CD4-positive, alpha-beta T cell treated with Interleukin-1 beta for 1 hour (primary cell): ENCODE results near the gene TATDN2.
"Not testable (repeated sequence)": the region's sequence is repeated elsewhere in the genome, so short reads cannot be mapped to it uniquely, and the experiment has no call there.

ENCODE experiments used
- DNase-seq, 2 donors: peaks; one replicate each; pipeline ENCODE4 v3.0.0-alpha.2; 2020 to 2022

The TATDN2 gene

DNA sequence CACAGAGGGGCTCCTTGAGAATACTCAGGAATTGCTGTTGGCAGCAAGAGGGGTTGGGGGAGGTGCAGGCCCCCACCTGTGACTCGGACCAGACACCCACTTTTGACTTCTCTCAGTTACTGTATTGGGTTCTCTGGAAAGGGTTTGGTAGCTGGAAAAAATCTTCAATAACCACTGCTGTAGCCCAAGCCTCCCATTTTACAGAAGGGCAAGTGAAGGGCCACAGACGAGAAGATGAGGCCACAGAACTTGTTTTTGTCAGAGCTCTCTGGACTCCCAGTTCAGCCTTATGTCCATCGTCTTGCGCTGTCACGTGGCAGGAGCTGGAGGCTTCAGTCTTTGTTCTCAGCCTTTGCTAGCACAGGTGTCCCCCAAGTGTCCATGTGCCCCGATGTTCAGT, 12.7 kb upstream of the TATDN2 start:
- DNase-seq: no peak

DNA sequence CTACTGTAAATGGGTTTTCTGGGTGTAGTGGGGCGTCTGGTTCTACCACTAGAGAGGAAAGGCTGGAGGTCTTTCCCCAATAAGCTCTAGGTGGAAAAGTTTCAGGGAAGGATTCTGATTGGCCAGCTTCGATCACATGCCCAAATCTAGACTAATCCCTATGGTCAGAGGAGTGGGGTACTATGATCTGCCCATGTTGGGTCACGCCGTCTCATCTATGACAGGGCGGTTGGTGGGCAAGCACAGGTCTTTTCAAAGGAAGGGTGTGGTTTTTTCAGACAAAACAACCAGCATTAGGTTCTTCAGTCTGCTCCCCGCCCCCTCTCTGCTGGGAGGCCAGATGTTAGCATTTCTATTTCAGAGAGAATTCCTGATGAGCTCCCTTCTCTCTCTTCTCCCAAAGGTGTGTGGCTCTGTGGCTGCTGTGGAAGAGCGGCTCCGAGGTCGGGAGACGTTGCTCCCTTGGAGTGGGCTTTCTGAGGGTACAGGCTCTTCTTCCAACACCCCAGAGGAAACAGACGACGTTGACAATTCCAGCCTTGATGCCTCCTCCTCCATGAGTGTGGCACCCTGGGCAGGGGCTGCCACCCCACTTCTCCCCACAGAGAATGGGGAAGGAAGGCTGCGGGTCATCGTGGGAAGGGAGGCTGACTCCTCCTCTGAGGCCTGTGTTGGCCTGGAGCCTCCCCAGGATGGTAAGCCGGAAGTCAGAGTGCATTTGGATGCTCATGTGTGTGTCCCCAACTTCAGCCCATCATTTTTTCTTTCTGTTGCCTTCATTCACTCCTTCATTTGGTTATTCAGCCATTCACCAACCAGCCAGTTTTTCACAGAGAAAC, 9.7 kb upstream of the TATDN2 start:
- DNase-seq: peak; percentile 42 to 47

GRCh38 chr3:10240799-10241198, 7.5 kb upstream of the TATDN2 start:
- no peak for DNase-seq

- DNase-seq: peak; percentile 66 to 74
Measured at GRCh38 chr3:10242182-10243065, 5.8 kb upstream of the TATDN2 start.

- DNase-seq: no peak
Measured at GRCh38 chr3:10244009-10244408, 4.2 kb upstream of the TATDN2 start.

- no peak for DNase-seq
Measured at GRCh38 chr3:10245081-10245712, 3.1 kb upstream of the TATDN2 start.

DNA sequence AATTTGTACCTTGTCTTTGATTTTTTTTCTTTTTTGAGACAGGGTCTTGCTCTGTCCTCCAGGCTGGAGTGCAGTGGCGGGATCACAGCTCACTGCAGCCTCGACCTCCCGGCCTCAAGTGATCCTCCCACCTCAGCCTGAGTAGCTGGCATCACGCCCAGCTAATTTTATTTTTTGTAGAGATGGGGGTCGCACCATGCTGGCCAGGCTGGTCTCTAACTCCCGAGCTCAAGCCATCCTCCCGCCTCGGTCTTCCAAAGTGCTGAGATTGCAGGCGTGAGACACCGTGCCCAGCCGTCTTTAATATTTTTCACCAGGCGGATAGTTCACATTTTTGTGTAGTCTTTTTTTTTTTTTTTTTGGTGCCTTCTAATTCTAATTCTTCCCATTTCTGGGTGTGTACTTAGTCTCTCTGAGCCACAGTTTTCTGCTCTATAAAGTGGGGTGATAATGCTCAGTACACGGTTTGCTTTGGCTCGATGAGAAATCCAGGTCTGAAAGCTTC, 528 bp upstream of the TATDN2 start:
- DNase-seq: no peak

DNA sequence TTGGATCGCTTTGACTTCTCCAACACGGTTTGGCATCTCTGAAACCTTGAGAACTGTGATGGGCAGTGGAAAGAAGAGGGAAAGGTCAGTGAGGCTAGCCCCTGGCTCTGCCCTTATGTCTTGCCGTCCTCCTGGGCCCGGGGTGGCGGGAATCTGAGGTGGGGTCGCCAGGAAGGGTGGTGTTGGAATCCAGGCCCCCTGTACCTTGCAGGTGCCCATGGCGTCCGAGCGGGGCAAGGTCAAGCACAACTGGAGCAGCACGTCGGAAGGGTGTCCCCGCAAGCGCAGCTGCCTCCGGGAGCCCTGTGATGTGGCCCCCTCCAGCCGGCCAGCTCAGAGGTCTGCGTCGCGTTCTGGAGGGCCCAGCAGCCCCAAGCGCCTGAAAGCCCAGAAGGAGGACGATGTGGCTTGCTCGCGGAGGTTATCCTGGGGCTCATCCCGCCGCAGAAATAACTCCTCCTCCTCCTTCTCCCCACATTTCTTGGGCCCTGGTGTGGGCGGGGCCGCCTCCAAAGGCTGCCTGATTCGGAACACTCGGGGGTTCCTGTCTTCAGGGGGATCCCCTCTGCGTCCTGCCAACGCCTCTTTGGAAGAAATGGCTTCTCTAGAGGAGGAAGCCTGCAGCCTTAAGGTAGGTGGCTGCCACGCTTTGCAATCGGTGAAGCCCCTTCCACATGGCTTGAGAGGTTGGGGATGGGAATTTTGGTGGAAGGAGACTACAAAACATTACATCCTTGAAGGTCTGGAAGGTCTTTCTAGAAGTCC, 907 bp downstream of the TATDN2 start:
- peak; percentile 41 to 60 for DNase-seq

DNA sequence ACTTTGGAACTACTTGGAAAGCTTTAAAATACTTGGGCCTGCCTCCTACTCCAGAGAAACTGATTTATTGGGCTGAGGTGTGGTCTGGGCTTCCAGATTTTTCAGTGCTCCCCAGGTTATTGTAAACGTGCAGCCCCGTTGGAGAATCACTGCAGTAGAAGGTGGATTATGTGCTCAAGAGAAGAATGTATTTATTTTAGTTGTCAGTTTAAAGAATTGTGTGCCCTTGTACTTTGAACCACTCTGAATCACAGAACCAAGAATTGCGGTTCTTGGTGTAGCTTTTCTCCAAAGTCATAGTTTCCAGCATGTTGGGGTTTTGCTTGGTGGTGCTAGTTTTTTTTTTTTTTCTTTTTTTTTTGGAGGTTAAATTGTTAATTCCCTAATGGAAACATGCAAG, 1.6 kb downstream of the TATDN2 start:
- DNase-seq: no peak

GRCh38 chr3:10251006-10251405, 2.7 kb downstream of the TATDN2 start:
- DNase-seq: no peak

GRCh38 chr3:10253731-10254130, 5.5 kb downstream of the TATDN2 start:
- no peak for DNase-seq

DNA sequence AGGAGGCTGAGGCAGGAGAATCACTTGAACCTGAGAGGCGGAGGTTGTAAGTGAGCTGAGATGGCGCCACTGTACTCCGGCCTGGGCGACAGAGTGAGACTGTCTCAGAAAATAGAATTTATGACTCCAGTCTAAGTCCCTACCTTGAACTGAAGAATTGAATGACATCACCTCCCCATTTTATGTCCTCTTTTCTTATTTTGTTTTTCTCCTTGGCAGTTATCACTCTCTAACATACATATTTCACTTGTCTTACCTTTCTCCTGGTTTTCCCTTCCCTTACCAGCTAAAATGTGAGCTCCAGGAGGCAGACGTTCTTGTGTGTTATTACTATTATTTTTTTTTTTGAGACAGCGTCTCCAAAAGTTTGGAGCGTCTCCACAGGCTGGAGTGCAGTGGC, 7.6 kb downstream of the TATDN2 start:
- no peak for DNase-seq

GRCh38 chr3:10259036-10259435, 10.8 kb downstream of the TATDN2 start:
- no peak for DNase-seq

GRCh38 chr3:10259798-10260197, 11.5 kb downstream of the TATDN2 start:
- no peak for DNase-seq

DNA sequence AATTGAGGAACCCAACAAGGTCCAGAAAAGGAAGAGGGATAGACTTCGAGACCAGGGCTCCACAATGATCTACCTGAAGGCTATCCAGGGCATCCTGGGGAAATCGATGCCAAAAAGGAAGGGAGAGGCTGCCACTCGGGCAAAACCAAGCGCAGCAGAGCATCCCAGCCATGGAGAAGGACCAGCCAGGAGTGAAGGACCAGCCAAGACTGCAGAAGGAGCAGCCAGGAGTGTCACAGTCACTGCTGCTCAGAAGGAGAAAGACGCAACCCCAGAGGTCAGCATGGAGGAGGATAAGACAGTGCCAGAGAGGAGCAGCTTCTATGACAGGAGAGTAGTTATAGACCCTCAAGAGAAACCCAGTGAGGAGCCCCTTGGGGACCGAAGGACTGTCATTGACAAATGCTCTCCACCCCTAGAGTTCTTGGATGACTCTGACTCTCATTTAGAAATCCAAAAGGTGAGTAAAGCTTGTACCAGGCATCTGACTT, 12.0 kb downstream of the TATDN2 start:
- DNase-seq: no peak

GRCh38 chr3:10262027-10262426, 13.8 kb downstream of the TATDN2 start:
- DNase-seq: no peak

GRCh38 chr3:10263646-10264363, 15.5 kb downstream of the TATDN2 start:
- peak; percentile 49 to 68 for DNase-seq

DNA sequence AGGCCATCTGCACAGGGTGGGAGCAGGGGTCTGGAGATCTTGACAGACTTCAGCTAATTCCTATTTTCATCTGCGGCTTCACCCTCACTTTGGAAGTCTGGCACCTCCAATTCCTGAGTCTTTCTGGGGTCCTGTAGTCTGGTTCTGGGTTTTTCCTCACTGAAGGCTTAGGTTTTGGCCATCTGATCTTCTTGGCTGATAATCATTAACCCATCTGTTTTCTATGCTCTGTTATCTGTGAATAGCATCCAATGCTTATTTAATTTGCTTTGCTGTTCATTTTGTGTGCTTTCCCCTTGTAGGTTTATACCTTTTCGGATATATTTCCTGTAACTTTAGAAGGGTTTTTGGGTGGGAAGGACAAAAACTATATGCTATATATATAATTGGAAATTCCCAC, 17.6 kb downstream of the TATDN2 start:
- DNase-seq: no peak

- not testable (repeated sequence) for DNase-seq
Measured at GRCh38 chr3:10266936-10267335, 18.7 kb downstream of the TATDN2 start.

DNA sequence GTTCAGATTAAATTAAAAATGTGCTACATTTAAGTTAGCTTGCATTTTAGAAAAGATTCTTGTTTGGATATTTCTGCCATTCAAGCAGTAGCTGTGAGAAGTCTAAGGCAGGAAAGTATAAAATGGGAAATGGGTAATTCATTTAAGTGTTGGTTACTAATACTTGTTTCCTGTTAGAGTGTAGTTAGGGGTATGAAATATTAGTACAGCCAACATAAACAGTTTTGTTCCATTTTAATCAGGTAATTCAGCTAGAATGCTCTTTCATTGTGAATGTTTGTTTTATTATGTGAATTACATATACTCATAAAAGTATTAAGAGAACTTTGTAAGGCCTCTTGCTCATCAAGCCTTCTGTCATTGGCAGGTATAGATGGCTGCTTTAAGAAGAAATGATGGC, 19.9 kb downstream of the TATDN2 start:
- DNase-seq: no peak

DNA sequence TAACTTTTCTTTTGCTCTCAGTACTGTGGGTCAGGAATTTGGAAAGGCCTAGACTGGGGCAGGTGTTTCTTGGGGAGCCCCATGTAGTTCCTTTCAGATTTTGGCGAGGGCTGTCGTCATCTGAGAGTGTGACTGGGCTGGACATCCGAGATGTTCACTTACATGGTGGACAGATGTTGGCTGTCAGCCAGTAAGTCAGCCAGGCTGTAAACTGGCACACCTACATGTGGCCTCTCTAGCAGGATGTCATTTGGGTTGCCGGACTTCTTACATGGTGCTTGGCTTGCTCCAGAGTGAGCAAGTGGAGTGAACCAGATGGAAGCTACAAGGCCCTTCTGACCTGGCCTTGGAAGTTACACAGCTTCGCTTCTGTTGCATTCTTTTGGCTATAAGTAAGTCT, 20.7 kb downstream of the TATDN2 start:
- DNase-seq: no peak

- DNase-seq: no peak
Measured at GRCh38 chr3:10269443-10269842, 21.2 kb downstream of the TATDN2 start.
